Activated T-cell treated with anti-CD3 and anti-CD28 coated beads, Interleukin-2, amount 50 U/mL, for 1 hour (primary cell): ENCODE results near the gene MORC1.
"Not testable (repeated sequence)": the region's sequence is repeated elsewhere in the genome, so short reads cannot be mapped to it uniquely, and the experiment has no call there.

Source experiments
- DNase-seq: peaks from one replicate; pipeline ENCODE4 v3.0.0-alpha.2; 2020

MORC1 gene

DNA sequence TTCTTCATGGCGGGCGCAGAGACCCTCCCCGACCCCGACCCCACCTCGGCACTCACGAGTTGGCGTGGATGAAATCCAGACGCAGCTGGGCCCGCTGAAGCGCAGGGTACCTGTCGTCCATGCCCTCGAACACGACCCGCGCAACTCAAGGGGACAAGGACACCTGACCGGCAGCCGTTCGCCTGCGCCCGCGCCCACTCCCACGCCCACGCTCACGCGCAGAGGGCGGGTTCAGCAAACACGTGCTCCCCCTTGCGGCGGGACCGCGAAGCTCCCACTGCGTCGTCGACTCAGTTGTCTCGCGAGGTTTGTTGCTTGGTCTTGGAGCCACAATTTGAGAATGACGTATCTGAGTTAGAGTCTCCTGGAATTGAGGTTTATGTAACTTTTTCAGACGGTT lies at the start of gene MORC1:
Gene MORC1, minus strand, starts transcription at position 196 of the 400 bp plus-strand sequence. Its CDS starts 75 bp downstream, at position 121.
- no peak for DNase-seq

DNA sequence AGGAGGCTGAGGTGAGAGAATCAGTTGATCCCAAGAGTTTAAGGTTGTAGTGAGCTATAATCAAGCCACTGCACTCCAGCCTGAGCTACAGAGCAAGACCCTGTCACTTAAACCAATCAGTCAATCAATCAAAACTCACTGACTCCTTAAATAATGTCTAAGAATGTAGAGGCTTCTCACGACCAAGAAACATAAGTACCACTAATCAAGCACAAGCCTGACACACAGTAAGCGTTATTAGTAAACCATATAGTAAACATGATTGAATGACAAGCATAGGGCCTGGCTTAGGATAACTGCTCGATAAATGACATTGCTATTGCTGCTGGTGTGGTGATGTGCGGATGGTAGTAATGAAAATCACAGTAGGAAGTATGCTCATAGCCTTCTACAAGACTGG lies 48.0 kb upstream of the MORC1 start:
- no peak for DNase-seq

- DNase-seq = no peak
These were observed 43.7 kb upstream of the MORC1 start for GRCh38 chr3:109161487-109162123.

DNA sequence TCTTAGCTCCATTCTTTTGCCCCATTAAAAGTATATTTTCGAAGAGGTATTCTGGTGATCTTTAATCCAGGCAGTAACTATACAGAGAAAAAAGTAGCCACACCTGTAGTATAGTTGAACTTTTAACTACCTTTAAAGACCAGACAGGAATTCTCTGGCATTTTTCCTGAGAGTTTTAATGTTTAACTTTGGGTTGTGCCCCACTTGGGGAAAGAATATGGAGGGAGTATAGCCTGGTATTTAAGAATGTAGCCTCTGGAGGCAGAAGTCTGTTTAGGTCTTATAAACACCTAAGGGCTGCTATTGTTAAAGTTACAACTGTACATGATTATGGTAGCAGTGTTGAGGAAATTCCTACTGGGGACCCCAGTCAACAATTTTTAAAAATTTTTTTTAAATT lies 37.9 kb upstream of the MORC1 start:
- DNase-seq = no peak

GRCh38 chr3:109154979-109155378 lies 37.0 kb upstream of the MORC1 start:
- DNase-seq = no peak

GRCh38 chr3:109152320-109152719 lies 34.4 kb upstream of the MORC1 start:
- DNase-seq = no peak

- DNase-seq = no peak
These were observed 31.1 kb upstream of the MORC1 start for GRCh38 chr3:109149078-109149477.

- DNase-seq = no peak
These were observed 25.7 kb upstream of the MORC1 start for GRCh38 chr3:109143646-109144045.

DNA sequence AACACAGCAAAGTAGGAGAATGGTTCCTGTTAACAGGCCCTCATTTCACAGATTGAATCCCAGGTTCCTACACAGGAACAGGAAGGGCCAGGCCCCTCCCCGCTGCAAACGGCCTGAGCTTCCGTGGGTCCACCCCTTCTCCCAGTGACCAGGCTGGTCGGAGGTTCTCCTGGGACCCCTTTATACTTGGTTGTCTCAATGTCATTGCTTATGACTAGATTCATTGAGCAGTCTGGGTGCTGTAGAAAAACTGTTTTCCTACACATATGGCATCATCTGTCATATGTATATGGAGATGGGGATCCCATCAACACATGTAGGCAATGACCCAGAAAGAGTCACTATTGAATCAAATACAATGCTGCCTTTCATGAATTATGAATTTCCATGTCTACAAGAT lies 22.4 kb upstream of the MORC1 start:
- no peak for DNase-seq

GRCh38 chr3:109137761-109138160 lies 19.8 kb upstream of the MORC1 start:
- no peak for DNase-seq

GRCh38 chr3:109136523-109136922 lies 18.6 kb upstream of the MORC1 start, which contains the start of gene C3orf85:
Gene C3orf85 (plus strand): TSS chr3:109136719. CDS start chr3:109136848, 129 bp downstream.
- DNase-seq = no peak

DNA sequence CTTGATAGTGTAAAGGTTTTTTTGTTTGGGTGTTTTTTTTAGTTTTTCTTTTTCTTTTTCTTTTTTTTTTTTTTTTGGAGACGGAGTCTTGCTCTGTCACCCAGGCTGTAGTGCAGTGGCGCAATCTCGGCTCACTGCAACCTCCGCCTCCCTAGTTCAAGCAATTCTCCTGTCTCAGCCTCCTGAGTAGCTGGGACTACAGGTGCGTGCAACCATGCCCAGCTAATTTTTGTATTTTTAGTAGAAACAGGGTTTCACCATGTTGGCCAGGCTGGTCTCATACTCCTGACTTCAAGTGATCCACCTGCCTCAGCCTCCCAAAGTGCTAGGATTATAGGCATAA lies 15.5 kb upstream of the MORC1 start:
- not testable (repeated sequence) for DNase-seq

DNA sequence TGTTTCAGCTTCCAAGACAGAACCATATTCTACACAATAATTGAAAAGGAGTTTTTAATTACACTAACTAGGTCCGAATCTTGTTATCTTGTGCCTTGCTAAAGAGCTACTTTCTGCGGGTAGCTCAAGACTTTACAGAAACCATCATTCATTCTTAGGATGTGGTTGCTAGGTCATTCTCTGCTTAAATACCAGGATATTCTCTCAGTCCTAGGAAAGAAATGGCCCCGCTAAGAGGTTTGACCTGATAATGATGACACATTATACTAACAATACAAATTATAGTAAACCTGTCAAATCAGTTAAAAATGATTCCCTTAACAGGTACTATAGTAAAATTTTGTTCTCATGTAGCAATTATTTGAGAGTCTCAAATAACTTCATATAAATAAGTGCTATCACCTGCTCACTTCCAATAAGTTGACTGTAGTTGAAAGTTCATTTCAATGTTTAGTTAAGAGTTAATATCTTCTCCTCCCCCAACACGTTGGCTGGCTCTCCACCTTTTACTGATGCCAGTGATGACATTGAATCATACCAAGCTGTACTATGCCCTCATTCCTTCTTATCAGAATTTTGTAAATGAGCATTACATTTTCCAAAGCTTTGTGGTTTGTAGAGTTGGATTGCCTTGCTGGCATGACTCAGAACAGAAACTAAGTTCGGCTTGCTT lies 15.0 kb upstream of the MORC1 start:
- no peak for DNase-seq

DNA sequence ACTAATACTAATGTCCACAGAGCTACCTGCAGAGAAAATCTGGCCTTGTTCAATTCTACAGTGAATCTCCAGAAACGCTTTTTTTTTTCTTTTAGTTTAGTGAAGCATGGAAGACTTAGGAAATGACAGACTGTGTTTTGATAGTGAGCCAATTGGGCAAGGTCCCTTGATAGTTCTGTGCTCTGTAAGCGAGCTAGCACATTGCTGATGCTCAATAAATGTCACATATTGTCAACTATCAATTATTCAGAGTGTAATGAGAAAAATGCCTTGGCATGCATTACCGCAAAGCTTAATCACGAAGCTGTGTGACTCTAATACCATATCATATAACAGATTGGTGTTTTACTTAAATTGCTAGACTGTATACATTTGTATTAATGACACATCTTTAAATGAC lies 13.3 kb upstream of the MORC1 start:
- DNase-seq = no peak

GRCh38 chr3:109127553-109127952 lies 9.6 kb upstream of the MORC1 start:
- DNase-seq = no peak

- DNase-seq = no peak
These were observed 8.0 kb upstream of the MORC1 start for GRCh38 chr3:109125902-109126301.

GRCh38 chr3:109122690-109123089 lies 4.8 kb upstream of the MORC1 start:
- DNase-seq = no peak

GRCh38 chr3:109118584-109118983 lies 650 bp upstream of the MORC1 start:
- DNase-seq = no peak

GRCh38 chr3:109116031-109116430 lies 1.9 kb downstream of the MORC1 start:
- no peak for DNase-seq

- no peak for DNase-seq
These were observed 2.5 kb downstream of the MORC1 start for GRCh38 chr3:109115451-109115850.

DNA sequence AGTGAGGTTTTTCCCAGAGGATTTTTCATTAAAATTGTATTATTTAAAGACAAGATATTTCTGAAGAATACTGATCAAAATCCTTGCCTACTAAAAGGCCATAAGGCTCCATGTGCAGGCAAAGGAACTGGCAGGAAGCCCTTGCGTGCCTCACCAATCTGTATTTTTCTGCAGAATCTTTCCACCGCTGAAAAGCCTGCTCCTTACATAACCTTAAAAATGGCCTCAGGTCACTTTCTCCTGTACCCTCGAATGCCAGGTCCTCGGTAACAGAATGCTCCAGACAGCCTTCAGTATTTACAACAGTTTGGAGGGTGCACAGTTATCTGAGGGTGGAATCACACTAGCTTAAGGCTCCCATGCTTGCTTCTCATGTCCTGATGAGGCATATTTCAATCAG lies 3.2 kb downstream of the MORC1 start:
- DNase-seq = no peak

DNA sequence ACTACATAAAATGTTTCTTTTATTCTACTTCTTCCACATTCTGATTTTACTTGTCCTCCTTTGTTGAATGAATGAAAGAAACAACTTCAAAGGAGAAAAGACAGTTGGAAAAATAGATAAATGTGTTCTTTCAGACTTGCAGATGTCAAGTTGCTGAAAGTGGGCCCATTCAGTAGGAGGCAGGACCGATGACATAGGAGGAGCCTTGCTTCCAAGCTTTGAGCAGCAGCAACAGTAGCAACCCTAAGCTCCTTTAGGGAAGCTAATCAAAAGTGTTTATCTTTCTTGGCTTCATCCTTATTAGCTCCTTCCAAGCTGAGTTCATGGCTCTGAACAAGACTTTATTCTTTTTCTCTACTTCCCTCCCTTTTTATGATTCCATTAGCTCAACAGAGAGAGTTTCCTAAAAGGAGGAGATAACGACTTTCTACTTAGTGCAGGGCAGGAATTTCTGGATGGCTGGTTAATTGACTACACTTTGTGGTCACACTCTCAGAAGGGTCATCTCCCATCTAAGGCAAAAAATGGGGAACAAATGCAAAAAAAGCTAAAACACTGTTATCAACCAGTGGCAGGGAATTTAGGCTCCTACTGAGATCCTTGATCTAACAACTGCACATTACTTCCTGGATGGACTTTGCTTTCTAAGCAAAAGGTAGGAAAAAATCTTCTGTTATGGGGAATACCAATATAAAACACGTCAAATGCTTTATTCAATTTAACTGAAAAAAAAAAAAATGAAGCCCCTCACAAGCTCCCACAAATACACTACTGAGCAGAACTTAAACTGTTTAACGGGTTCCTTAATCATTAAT lies 4.8 kb downstream of the MORC1 start:
- no peak for DNase-seq

- no peak for DNase-seq
These were observed 8.4 kb downstream of the MORC1 start for GRCh38 chr3:109109574-109109973.

GRCh38 chr3:109098079-109098644 lies 19.8 kb downstream of the MORC1 start:
- DNase-seq = no peak
